H1 (cell line): ENCODE data around the gene POLR2L. TPM values are rescaled to one million over a fixed set of nuclear protein-coding genes. Genes with fewer than 3 reads are reported as not detected.

Experiments
- EP300 ChIP-seq, 2 experiments: IDR thresholded peaks; 1 replicate in 1 of 2; 2 replicates in 1 of 2; pipeline ENCODE4 v1.6.1; 2011 to 2012; ENCODE audit warnings: low read depth in 2 of 2, low read length in 2 of 2, mild to moderate bottlenecking in 2 of 2, borderline replicate concordance in 1 of 2, inconsistent platforms in 1 of 2, moderate library complexity in 1 of 2
- GABPA ChIP-seq: IDR thresholded peaks from 2 replicates; pipeline ENCODE4 v1.6.1; 2011; ENCODE audit warnings: mild to moderate bottlenecking, low read length, moderate library complexity, borderline replicate concordance; ENCODE audit not compliant: insufficient read depth
- KDM1A ChIP-seq: fragments of 200-600, 300-600 bp; sonication (generic); IDR thresholded peaks from 2 replicates; pipeline ENCODE4 v1.7.1; 2016; ENCODE audit warnings: mild to moderate bottlenecking, low read length, borderline replicate concordance
- MAX ChIP-seq: IDR thresholded peaks from 2 replicates; pipeline ENCODE4 v1.6.1; 2012; ENCODE audit warnings: inconsistent platforms
- RAD21 ChIP-seq, 2 experiments: IDR thresholded peaks in 1 of 2; conservative IDR thresholded peaks in 1 of 2; 2 replicates each; pipeline ENCODE4 v1.6.1; 2011; ENCODE audit warnings: low read depth in 2 of 2, low read length in 2 of 2, improper control_type of control experiment in 1 of 2, inconsistent platforms in 1 of 2, mild to moderate bottlenecking in 1 of 2, moderate library complexity in 1 of 2
- RFX5 ChIP-seq: IDR thresholded peaks from 2 replicates; pipeline ENCODE4 v1.6.1; 2011; ENCODE audit warnings: low read depth, low read length, improper control_type of control experiment, borderline replicate concordance
- SIN3A ChIP-seq, 2 experiments: IDR thresholded peaks in 1 of 2; conservative IDR thresholded peaks in 1 of 2; 2 replicates each; pipeline ENCODE4 v1.6.1; 2011 to 2012; ENCODE audit warnings: low read length in 2 of 2, improper control_type of control experiment in 1 of 2, low read depth in 1 of 2, mild to moderate bottlenecking in 1 of 2
- SIX5 ChIP-seq: IDR thresholded peaks from 2 replicates; pipeline ENCODE4 v1.6.1; 2011; ENCODE audit warnings: mild to moderate bottlenecking, low read depth, low read length
- TAF7 ChIP-seq: optimal IDR thresholded peaks from 2 replicates; pipeline ENCODE3; 2011; ENCODE audit warnings: low read depth, mild to moderate bottlenecking, inconsistent platforms, low read length, moderate library complexity, borderline replicate concordance
- polyA plus RNA-seq, 7 experiments: library from polyadenylated mRNA; depleted of rRNA in 3 of 7; stranded (reverse) in 5 of 7; unstranded in 2 of 7; fragments of >200 nt in 5 of 7; fragments of 200-250 nt in 2 of 7; gene quantifications; 1 replicate in 5 of 7; 2 replicates in 1 of 7; 4 replicates in 1 of 7; pipeline versions ENCODE4 v1.2.1 to v1.2.3, GENCODE V29; 2011 to 2013; ENCODE audit warnings: missing spikeins in 2 of 7, mixed read lengths in 2 of 7
- total RNA-seq: library from RNA; stranded (reverse); fragmentation: NEBNext Ultra II Directional; extraction: Animal tissue kit (Norgen Biotek cat#: 25700); gene quantifications from 2 replicates; pipeline ENCODE4 v1.2.1, GENCODE V29; 2021

Gene POLR2L
- total and polyA plus RNA-seq, 2 of the 8 experiments (the other 6 are each of a cell fraction or from before 2014, with no cell fraction given), result 140 to 151 TPM

- TF ChIP-seq KDM1A (no peak), RFX5 (no peak), RAD21 (IDR thresholded peaks at IDR 0.05 in 1 of 2, conservative IDR thresholded peaks at IDR 0.05 in 1 of 2; ENCODE audit: low read depth in 2 of 2, low read length in 2 of 2) (no peak), SIX5 (no peak), MAX (no peak), TAF7 (no peak), EP300 (IDR thresholded peaks at IDR 0.05; ENCODE audit: borderline replicate concordance in 1 of 2, low read depth in 2 of 2, low read length in 2 of 2) (no peak), GABPA (no peak), SIN3A (conservative IDR thresholded peaks at IDR 0.05 in 1 of 2, IDR thresholded peaks at IDR 0.05 in 1 of 2; ENCODE audit: low read depth in 1 of 2, low read length in 2 of 2) (no peak)
Measured at GRCh38 chr11:799641-800316, 42.5 kb downstream of the POLR2L start (continued).
